ENCODE data around the gene NFU1.

- no peak for TF ChIP-seq CTCF (IDR thresholded peaks at IDR 0.05)
- no peak for TF ChIP-seq POLR2A (IDR thresholded peaks at IDR 0.05)
Measured at GRCh38 chr2:69393963-69394362, 43.3 kb downstream of the NFU1 start.
